Thyroid gland (tissue), 4 donors: ENCODE data around the gene ZNF598. TPM values are rescaled to one million over a fixed set of nuclear protein-coding genes. Genes with fewer than 3 reads are reported as not detected.
"Not testable (repeated sequence)": the region's sequence is repeated elsewhere in the genome, so short reads cannot be mapped to it uniquely, and the experiment has no call there.

Source experiments
- DNase-seq, 2 donors: peaks; one replicate each; pipeline ENCODE4 v3.0.0-alpha.2; 2019
- H3K27ac ChIP-seq, 3 donors: fragments of 200-600 bp; sonication (generic); 1 replicate in 2 of 3; 2 replicates in 1 of 3; pipeline ENCODE4 v1.5.1; 2016 to 2019; ENCODE audit warnings: mild to moderate bottlenecking in 1 of 3, moderate library complexity in 1 of 3
- H3K27me3 ChIP-seq: fragments of 200-600 bp; sonication (generic); one replicate; pipeline ENCODE4 v1.5.1; 2019
- H3K36me3 ChIP-seq, 2 donors: fragments of 200-600 bp; sonication (generic); one replicate each; pipeline ENCODE4 v1.5.1; 2016 to 2019
- H3K4me1 ChIP-seq, 2 donors: fragments of 200-600 bp; sonication (generic); one replicate each; pipeline ENCODE4 v1.5.1; 2017 to 2019
- H3K4me3 ChIP-seq, 3 donors: fragments of 200-600 bp; sonication (generic); replicated peaks in 1 of 3; 1 replicate in 2 of 3; 2 replicates in 1 of 3; pipeline ENCODE4 v1.5.1; 2016; ENCODE audit warnings: mild to moderate bottlenecking in 1 of 3
- H3K9me3 ChIP-seq: fragments of 200-600 bp; sonication (generic); one replicate; pipeline ENCODE4 v1.5.1; 2017
- POLR2A ChIP-seq, 2 donors: fragments of 450-650 bp; IDR thresholded peaks; one replicate each; pipeline ENCODE4 v1.6.1; 2017; ENCODE audit warnings: antibody characterized with exemption in 2 of 2, mild to moderate bottlenecking in 2 of 2, moderate library complexity in 1 of 2
- WGBS, 2 donors: methylation state at CpG; one replicate each; pipeline ENCODE4 v1.1.5; 2017; 5-methylcytosine and 5-hydroxymethylcytosine counted together
- intact Hi-C: fragments of 100-400 bp; cut with DNase I; formaldehyde crosslinking; loops from one replicate; pipeline ENCODE4 v1.15.1; 2023
- total RNA-seq, 4 donors: library from RNA; depleted of rRNA; stranded (reverse); fragments of >200 nt; gene quantifications; one replicate each; pipeline ENCODE4 v1.2.3, GENCODE V29; 2016
- TF ChIP-seq, protein P1 (sequence below), 6 experiments: fragments of 200-600 bp in 3 of 6; fragments of 450-650 bp in 3 of 6; sonication (generic) in 3 of 6; IDR thresholded peaks; one replicate each; pipeline ENCODE4 v1.5.1; 2016 to 2019; ENCODE audit warnings: antibody characterized with exemption in 6 of 6, mild to moderate bottlenecking in 2 of 6, inconsistent platforms in 1 of 6, moderate library complexity in 1 of 6

The ZNF598 gene
- total RNA-seq, 4 donors from 2014 or later: 19.0 to 38.4 (median 27.4) TPM

- no peaks in the 10 kb centered on the region for H3K27me3 ChIP-seq
- no peak overlapping the region for H3K27ac ChIP-seq
- H3K36me3 ChIP-seq: peaks cover 6 to 15% of the 10 kb centered on the region in 2 donors
- TF ChIP-seq, protein P1, sequence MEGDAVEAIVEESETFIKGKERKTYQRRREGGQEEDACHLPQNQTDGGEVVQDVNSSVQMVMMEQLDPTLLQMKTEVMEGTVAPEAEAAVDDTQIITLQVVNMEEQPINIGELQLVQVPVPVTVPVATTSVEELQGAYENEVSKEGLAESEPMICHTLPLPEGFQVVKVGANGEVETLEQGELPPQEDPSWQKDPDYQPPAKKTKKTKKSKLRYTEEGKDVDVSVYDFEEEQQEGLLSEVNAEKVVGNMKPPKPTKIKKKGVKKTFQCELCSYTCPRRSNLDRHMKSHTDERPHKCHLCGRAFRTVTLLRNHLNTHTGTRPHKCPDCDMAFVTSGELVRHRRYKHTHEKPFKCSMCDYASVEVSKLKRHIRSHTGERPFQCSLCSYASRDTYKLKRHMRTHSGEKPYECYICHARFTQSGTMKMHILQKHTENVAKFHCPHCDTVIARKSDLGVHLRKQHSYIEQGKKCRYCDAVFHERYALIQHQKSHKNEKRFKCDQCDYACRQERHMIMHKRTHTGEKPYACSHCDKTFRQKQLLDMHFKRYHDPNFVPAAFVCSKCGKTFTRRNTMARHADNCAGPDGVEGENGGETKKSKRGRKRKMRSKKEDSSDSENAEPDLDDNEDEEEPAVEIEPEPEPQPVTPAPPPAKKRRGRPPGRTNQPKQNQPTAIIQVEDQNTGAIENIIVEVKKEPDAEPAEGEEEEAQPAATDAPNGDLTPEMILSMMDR (IDR thresholded peaks at IDR 0.05): no peak
- TF ChIP-seq POLR2A (IDR thresholded peaks at IDR 0.05): no peak
- no peak for DNase-seq
- peaks cover 19 to 33% of the 10 kb centered on the region in 2 donors for H3K4me1 ChIP-seq
- no peaks in the 10 kb centered on the region for H3K9me3 ChIP-seq
- intact Hi-C loops: no loop called here
- WGBS, 2 donors: 71 to 80% methylated on average over 6 of the region's 6 CpGs
- H3K4me3 ChIP-seq: no peak overlapping the region
Observed at GRCh38 chr16:1961651-1962067, 48.0 kb downstream of the ZNF598 start.

DNA sequence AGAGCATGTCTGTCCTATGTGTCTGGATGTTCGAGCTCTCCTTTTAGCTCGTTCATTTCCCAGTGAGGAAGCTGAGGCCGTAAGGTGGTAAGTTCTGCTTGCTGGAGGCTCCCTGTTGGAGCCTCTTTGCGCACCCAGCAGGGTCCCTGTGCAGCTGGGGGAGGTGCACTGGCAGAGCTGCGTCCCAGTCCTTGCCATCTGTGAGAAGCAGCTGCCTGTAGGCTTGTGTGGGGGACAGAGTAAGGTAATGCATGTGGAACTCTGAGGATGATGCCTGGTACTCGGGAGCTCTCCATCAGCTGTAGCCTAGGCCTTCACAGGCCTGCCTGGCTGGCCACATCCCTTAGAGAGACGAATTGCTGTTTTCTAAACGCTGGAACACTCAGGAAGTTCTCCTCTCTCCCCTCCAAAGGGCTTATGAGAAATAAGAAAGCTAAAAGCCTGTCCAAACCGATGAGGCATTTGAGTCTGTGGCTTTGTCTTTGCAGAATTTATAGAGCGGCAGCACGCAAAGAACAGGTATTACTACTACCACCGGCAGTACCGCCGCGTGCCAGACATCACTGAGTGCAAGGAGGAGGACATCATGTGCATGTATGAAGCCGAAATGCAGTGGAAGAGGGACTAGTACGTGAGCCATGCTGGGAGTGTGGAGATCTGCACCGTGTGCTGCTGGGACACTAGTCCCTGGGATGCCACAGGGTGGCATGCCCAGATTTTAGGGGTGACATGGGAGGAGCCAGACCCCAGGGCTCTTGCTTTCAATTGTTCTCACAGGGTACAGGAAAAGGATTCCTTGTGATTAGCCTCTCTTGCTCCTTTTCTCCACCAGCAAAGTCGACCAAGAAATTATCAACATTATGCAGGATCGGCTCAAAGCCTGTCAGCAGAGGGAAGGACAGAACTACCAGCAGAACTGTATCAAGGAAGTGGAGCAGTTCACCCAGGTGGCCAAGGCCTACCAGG lies 48.7 kb downstream of the ZNF598 start:
- Histone ChIP-seq H3K4me3 (no peak overlapping the region), H3K27ac (no peak overlapping the region), H3K4me1 (peaks cover 18 to 30% of the 10 kb centered on the region in 2 donors), H3K9me3 (no peaks in the 10 kb centered on the region), H3K27me3 (no peaks in the 10 kb centered on the region), H3K36me3 (peaks cover 6 to 15% of the 10 kb centered on the region in 2 donors)
- 68 to 69% methylated on average over 20 of the region's 20 CpGs for WGBS, 2 donors
- no peak for TF ChIP-seq POLR2A (IDR thresholded peaks at IDR 0.05)
- TF ChIP-seq, protein P1 (IDR thresholded peaks at IDR 0.05): no peak
- intact Hi-C loops: no loop called here
- DNase-seq: no peak

GRCh38 chr16:1959269-1960039 lies 50.2 kb downstream of the ZNF598 start, which contains the start of gene NDUFB10:
Gene NDUFB10, plus strand, starts transcription at chr16:1959538. Its CDS starts 87 bp downstream, at chr16:1959625.
- TF ChIP-seq, protein P1 (IDR thresholded peaks at IDR 0.05): peak in 5 of 6 experiments; percentile 25 to 73 (median 52)
- peak; percentile 54 to 91 for TF ChIP-seq POLR2A (IDR thresholded peaks at IDR 0.05)
- peak; percentile 90 for DNase-seq
- Histone ChIP-seq H3K9me3 (no peaks in the 10 kb centered on the region), H3K4me1 (peaks cover 10 to 26% of the 10 kb centered on the region in 2 donors), H3K36me3 (peaks cover 6 to 15% of the 10 kb centered on the region in 2 donors), H3K27ac (peak within 1 kb of the TSS; percentile 47 to 88 (median 70)), H3K4me3 (peak within 1 kb of the TSS; percentile 30 to 88 (median 54)), H3K27me3 (no peaks in the 10 kb centered on the region)
- intact Hi-C loops: no loop called here
- WGBS, 2 donors: 0 to 1% methylated on average over 10 to 14 of the region's 79 CpGs

DNA sequence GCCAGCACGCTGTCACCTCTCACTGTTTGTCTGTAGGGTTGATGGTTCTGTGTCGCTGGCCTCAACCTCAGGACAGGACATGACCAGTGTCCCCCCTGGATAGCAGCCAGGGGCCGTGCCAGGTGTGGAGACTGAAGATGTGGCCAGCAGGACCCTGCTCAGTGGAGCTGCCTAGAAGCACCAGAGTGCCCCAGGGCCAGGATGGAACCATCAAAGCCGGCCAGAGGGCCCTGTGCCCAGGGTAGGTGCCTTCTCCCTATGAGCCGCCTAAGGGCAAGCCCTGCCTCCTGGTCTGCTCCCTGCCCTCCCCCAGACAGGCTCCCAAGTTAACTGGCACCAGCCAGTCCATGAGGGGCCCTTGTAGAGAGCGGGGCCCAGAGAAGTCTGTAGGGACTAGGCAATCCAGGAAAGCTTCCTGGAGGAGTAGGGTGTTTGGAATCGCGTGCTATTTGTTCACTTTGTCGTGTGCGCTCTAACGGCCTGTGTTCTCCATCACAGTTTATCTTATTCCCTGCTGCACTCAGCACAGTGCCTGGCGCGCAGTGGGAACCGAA lies 50.8 kb downstream of the ZNF598 start:
- peak overlapping the region in 1 of 3 donors; percentile 88 for H3K4me3 ChIP-seq
- peaks cover 6 to 15% of the 10 kb centered on the region in 2 donors for H3K36me3 ChIP-seq

DNA sequence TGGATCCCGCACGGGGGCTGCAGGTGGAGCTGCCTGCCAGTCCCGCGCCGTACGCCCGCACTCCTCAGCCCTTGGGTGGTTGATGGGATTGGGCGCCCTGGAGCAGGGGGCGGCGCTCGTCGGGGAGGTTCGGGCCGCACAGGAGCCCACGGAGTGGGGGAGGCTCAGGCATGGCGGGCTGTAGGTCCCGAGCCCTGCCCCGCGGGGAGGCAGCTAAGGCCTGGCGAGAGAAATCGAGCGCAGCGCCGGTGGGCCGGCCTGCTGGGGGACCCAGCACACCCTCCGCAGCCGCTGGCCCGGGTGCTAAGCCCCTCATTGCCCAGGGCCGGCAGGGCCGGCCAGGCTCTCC lies 51.5 kb downstream of the ZNF598 start:
- peaks cover 3 to 16% of the 10 kb centered on the region in 2 donors for H3K4me1 ChIP-seq
- H3K4me3 ChIP-seq, DNase-seq, H3K9me3 ChIP-seq, intact Hi-C loops, H3K27me3 ChIP-seq, H3K27ac ChIP-seq: not testable (repeated sequence)
- 59 to 84% methylated on average over 17 to 25 of the region's 30 CpGs for WGBS, 2 donors
- peaks cover 6 to 15% of the 10 kb centered on the region in 2 donors for H3K36me3 ChIP-seq

More for the DNA sequence above, 50.8 kb downstream of the ZNF598 start:
- TF ChIP-seq, protein P1 (IDR thresholded peaks at IDR 0.05): no peak
- H3K27me3 ChIP-seq: no peaks in the 10 kb centered on the region
- no peak for DNase-seq
- H3K27ac ChIP-seq: peak overlapping the region in 2 of 3 donors; percentile 70 to 88
- 22 to 32% methylated on average over 10 to 11 of the region's 14 CpGs for WGBS, 2 donors
- H3K4me1 ChIP-seq: peaks cover 5 to 21% of the 10 kb centered on the region in 2 donors
- intact Hi-C loops: no loop called here
- no peaks in the 10 kb centered on the region for H3K9me3 ChIP-seq

DNA sequence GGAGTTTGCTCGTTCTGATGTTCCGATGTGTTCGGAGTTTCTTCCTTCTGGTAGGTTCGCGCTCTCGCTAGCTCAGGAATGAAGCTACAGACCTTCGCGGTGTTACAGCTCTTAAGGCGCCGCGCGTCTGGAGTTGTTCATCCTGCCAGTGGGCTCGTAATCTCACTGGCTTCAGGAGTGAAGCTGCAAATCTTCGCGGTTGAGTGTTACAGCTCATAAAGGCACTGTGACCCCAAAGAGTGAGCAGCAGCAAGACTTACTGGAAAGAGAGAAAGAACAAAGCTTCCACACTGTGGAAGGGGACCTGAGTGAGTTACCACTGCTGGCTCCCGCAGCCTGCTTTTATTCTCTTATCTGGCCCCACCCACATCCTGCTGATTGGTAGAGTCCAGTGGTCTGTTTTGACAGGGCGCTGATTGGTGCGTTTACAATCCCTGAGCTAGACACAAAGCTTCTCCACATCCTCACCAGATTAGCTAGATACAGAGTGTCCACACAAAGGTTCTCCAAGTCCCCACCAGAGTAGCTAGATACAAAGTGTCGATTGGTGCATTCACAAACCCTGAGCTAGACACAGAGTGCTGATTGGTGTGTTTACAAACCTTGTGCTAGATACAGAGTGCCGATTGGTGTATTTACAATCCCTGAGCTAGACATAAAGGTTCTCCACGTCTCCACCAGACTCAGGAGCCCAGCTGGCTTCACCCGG lies 52.0 kb downstream of the ZNF598 start:
- DNase-seq, H3K9me3 ChIP-seq, H3K27me3 ChIP-seq, H3K4me3 ChIP-seq, intact Hi-C loops, H3K27ac ChIP-seq: not testable (repeated sequence)
- Histone ChIP-seq H3K4me1 (peaks cover 3 to 11% of the 10 kb centered on the region in 2 donors), H3K36me3 (peaks cover 6 to 12% of the 10 kb centered on the region in 2 donors)
- 83 to 86% methylated on average over 17 to 18 of the region's 22 CpGs for WGBS, 2 donors
